22Rv1 (cell line): ENCODE measurements around the gene SEMA6A.
A peak's percentile ranks its signal among the peaks of the same experiment; 100 is the strongest.

ENCODE experiments used
- H3K27ac ChIP-seq: fragments of 450-650 bp; 2 replicates; pipeline ENCODE4 v1.5.1; 2017
- ZFX ChIP-seq: fragments of 450-650 bp; IDR thresholded peaks from 2 replicates; pipeline ENCODE4 v1.6.1; 2017; ENCODE audit warnings: antibody characterized with exemption, borderline replicate concordance
- TF ChIP-seq, protein P1 (sequence below): fragments of 450-650 bp; IDR thresholded peaks from 2 replicates; pipeline ENCODE4 v1.5.1; 2017; ENCODE audit warnings: mild to moderate bottlenecking

The SEMA6A gene

GRCh38 chr5:116456036-116456435 is 118.6 kb downstream of the SEMA6A start:
- TF ChIP-seq ZFX = no peak
- TF ChIP-seq, protein P1, sequence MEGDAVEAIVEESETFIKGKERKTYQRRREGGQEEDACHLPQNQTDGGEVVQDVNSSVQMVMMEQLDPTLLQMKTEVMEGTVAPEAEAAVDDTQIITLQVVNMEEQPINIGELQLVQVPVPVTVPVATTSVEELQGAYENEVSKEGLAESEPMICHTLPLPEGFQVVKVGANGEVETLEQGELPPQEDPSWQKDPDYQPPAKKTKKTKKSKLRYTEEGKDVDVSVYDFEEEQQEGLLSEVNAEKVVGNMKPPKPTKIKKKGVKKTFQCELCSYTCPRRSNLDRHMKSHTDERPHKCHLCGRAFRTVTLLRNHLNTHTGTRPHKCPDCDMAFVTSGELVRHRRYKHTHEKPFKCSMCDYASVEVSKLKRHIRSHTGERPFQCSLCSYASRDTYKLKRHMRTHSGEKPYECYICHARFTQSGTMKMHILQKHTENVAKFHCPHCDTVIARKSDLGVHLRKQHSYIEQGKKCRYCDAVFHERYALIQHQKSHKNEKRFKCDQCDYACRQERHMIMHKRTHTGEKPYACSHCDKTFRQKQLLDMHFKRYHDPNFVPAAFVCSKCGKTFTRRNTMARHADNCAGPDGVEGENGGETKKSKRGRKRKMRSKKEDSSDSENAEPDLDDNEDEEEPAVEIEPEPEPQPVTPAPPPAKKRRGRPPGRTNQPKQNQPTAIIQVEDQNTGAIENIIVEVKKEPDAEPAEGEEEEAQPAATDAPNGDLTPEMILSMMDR = no peak

DNA sequence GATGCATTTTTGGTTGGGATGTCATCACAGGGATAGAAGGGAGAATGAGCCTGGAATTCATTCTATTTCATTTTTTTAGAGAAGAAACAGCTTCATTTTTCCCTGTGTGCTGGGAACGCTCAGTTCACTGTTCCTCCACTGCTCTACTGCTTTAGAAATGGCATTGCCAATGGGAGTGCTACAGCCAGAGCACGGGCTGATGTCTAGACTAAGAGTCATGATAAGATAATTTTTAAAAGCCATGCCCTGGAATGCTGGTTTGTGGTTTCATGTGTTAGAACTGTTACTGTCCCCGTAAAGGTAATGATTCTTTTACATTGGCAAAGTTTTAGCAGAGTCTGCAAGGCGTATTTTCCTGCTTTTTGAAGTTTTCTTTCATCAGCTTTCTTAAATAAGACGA is 119.6 kb downstream of the SEMA6A start:
- H3K27ac ChIP-seq = no peak overlapping the region
- TF ChIP-seq, protein P1 = no peak
- TF ChIP-seq ZFX = no peak

More at GRCh38 chr5:116456036-116456435, 118.6 kb downstream of the SEMA6A start:
- H3K27ac ChIP-seq = no peak overlapping the region

- TF ChIP-seq ZFX = no peak
- TF ChIP-seq, protein P1 = no peak
- no peak overlapping the region for H3K27ac ChIP-seq
Observed at GRCh38 chr5:116454417-116454927, 120.2 kb downstream of the SEMA6A start.

DNA sequence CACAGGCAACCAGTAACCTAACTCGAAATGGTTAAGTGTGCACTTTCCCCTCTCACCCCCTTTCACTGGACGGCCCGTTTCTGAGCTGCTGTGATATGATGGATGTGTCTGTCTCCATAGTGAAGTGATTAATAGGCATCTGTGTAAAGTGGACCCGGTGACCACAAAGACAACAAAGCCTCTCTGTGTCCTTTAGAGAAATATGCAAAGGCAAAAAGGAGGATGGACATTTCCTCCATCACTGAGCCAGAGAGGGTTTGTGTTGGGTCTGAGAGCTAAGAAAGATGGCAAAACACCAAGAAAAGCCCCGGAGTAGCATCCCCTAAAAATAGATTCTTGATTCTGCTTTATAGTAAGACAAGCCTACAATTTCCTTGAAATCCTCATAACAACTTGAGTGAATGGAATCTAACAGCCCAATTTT is 120.6 kb downstream of the SEMA6A start:
- 0 out of 2 replicates have a peak overlapping the region, but pooled peaks have one; percentile 12 for H3K27ac ChIP-seq
- TF ChIP-seq, protein P1 = no peak
- TF ChIP-seq ZFX = no peak

- peak overlapping the region; percentile 12 for H3K27ac ChIP-seq
- TF ChIP-seq, protein P1 = no peak
- TF ChIP-seq ZFX = no peak
Observed at GRCh38 chr5:116452774-116453368, 121.8 kb downstream of the SEMA6A start.

- H3K27ac ChIP-seq = peak overlapping the region; percentile 12
- TF ChIP-seq ZFX = no peak
- TF ChIP-seq, protein P1 = no peak
Observed at GRCh38 chr5:116451905-116452450, 122.6 kb downstream of the SEMA6A start.

- TF ChIP-seq, protein P1 = no peak
- TF ChIP-seq ZFX = no peak
- H3K27ac ChIP-seq = no peak overlapping the region
Observed at GRCh38 chr5:116451066-116451465, 123.6 kb downstream of the SEMA6A start.
